ENCODE data around the gene DLGAP4. TPM values are rescaled to one million over a fixed set of nuclear protein-coding genes. Genes with fewer than 3 reads are reported as not detected.

The DLGAP4 gene
- polyA plus RNA-seq, 1 experiment = 34.9 TPM

DNA sequence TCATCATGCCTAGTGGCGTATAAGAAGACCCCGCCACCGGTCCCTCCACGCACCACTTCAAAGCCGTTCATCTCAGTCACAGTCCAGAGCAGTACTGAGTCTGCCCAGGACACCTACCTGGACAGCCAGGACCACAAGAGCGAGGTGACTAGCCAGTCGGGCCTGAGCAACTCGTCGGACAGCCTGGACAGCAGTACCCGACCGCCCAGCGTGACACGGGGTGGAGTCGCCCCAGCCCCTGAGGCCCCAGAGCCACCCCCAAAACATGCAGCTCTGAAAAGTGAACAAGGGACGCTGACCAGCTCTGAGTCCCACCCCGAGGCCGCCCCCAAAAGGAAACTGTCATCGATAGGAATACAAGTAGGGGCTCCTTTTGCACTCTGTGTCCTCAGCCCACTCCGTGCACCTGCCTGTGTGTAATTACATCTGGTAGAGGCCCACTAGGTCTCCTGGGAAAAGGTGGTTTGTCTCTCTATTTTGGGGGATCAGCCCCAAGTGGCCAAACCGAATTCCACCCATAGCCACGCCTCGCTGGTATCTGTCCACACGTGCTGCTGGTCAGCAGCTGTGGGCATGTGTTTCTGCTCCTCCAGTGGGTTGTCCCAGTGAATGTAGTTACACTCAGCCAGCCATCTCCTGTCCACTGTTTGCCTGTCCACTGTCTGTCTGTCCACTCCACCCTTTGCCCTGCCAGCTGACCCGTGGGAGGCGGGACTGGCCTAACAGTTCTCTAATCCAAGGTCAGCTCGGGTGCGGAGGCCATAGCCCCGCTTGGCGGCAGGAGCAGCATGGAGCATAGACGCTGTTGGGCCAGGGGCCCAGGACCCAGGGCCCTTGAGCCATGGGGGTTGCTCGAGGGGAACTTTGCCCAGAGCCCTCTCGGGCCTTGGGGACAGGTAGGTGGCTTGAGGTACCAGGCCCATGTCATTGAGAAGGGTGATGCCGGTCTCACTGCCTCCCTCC is 190.8 kb downstream of the DLGAP4 start:
- no peaks in the 10 kb centered on the region for H3K27me3 ChIP-seq (ENCODE audit: control insufficient read depth, insufficient read depth, low read length)
- CTCF ChIA-PET = no interaction called here
- DNase-seq (ENCODE audit: low read depth) = no peak
- TF ChIP-seq, protein P1, sequence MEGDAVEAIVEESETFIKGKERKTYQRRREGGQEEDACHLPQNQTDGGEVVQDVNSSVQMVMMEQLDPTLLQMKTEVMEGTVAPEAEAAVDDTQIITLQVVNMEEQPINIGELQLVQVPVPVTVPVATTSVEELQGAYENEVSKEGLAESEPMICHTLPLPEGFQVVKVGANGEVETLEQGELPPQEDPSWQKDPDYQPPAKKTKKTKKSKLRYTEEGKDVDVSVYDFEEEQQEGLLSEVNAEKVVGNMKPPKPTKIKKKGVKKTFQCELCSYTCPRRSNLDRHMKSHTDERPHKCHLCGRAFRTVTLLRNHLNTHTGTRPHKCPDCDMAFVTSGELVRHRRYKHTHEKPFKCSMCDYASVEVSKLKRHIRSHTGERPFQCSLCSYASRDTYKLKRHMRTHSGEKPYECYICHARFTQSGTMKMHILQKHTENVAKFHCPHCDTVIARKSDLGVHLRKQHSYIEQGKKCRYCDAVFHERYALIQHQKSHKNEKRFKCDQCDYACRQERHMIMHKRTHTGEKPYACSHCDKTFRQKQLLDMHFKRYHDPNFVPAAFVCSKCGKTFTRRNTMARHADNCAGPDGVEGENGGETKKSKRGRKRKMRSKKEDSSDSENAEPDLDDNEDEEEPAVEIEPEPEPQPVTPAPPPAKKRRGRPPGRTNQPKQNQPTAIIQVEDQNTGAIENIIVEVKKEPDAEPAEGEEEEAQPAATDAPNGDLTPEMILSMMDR (IDR thresholded peaks at IDR 0.05; ENCODE audit: insufficient read depth, low read depth, low read length) = no peak
- H3K4me3 ChIP-seq (ENCODE audit: low read depth, low read length) = no peak overlapping the region
- POLR2A ChIA-PET = no interaction called here
- H3K36me3 ChIP-seq (ENCODE audit: control insufficient read depth, insufficient read depth, low read length) = peaks cover 42% of the 10 kb centered on the region

DNA sequence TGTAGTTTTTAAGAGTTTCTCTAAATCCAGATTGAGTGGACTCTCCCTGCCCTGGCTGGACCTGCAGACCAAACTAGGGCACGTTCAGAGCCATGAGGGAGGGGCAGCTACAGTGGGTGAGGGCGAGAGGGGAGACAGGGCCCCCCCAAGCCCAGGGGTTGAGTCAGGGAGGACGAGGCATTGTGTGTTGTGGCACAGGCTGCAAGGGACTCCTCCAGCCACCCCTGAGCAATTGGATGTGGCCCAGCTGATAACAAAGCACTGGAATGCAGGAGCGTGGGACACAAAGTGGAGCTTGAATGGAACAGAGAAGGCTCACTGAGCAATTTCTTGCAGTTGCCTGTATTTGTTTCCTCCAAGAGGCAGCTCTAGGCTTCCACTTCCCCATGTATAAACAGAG is 191.7 kb downstream of the DLGAP4 start:
- H3K36me3 ChIP-seq (ENCODE audit: control insufficient read depth, insufficient read depth, low read length) = peaks cover 40% of the 10 kb centered on the region
- H3K27me3 ChIP-seq (ENCODE audit: control insufficient read depth, insufficient read depth, low read length) = no peaks in the 10 kb centered on the region
- H3K4me3 ChIP-seq (ENCODE audit: low read depth, low read length) = no peak overlapping the region
- DNase-seq (ENCODE audit: low read depth) = no peak
- TF ChIP-seq, protein P1 (IDR thresholded peaks at IDR 0.05; ENCODE audit: insufficient read depth, low read depth, low read length) = no peak
- ChIA-PET POLR2A (no interaction called here), CTCF (no interaction called here)

DNA sequence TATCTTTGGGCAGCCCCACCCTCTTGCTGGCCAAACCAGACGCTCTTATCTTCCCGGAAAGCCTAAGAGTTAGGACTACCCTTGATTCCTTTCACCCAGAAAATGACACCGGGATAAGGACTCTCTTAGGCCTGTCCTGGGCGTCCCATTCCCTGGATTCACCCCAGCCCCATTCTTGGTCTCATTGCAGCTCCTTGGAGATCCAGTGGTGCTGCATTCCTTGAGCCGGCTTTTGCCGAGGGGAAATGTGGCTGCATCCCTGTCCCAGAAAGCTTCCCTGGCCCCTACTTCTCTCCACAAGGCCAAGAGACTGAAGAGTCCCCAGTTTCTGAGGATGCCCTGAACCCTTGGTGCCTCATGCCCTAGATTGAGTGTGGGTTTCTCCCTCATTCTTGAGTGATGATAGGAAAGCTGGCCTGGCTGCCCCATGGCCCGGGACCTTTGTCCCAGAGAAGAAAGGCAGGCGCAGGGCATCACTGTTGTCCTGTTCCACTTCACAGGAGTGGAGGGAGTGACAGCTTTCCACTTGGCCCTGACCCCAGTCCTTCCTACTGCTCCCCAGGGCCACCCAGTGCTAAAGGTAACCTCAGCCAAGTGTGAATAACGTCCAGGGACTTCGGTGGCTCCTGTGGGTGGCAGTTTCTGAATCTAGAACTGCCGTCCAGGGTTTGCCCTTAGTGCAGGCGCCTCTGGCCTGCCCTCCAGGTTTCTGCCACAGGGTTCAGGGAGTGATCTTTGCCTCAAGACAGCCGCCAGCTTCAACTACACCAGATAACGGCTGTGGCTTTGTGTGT is 192.4 kb downstream of the DLGAP4 start:
- ChIA-PET POLR2A (no interaction called here), CTCF (no interaction called here)
- Histone ChIP-seq H3K27me3 (ENCODE audit: control insufficient read depth, insufficient read depth, low read length) (no peaks in the 10 kb centered on the region), H3K36me3 (ENCODE audit: control insufficient read depth, insufficient read depth, low read length) (peaks cover 40% of the 10 kb centered on the region), H3K4me3 (ENCODE audit: low read depth, low read length) (no peak overlapping the region)
- TF ChIP-seq, protein P1 (IDR thresholded peaks at IDR 0.05; ENCODE audit: insufficient read depth, low read depth, low read length) = no peak
- DNase-seq (ENCODE audit: low read depth) = no peak

DNA sequence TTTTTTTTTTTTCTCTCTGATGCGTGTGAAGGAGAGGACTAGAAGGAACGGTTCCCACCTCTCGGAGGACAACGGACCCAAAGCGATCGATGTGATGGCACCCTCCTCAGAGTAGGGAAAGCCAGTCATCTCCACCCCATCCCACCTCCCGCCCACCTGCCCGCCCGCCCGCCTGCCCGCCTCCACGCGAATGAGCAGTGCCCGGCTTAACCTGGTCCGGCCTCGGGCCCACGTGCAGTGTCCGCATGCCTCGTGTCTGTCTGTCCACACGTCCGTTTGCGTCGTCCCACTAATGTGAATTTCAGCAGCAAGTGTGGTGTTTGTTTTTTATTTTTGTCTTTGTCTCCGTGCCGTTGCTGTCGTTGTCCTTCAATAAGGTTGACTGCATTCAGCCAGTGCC is 193.1 kb downstream of the DLGAP4 start:
- Histone ChIP-seq H3K36me3 (ENCODE audit: control insufficient read depth, insufficient read depth, low read length) (peaks cover 40% of the 10 kb centered on the region), H3K4me3 (ENCODE audit: low read depth, low read length) (no peak overlapping the region), H3K27me3 (ENCODE audit: control insufficient read depth, insufficient read depth, low read length) (no peaks in the 10 kb centered on the region)
- POLR2A ChIA-PET = no interaction called here
- CTCF ChIA-PET = no interaction called here
- no peak for DNase-seq (ENCODE audit: low read depth)
- TF ChIP-seq, protein P1 (IDR thresholded peaks at IDR 0.05; ENCODE audit: insufficient read depth, low read depth, low read length) = no peak
